ENCODE results near the gene ERAS. TPM values are rescaled to one million over a fixed set of nuclear protein-coding genes. Genes with fewer than 3 reads are reported as not detected.
"Not testable (repeated sequence)": the region's sequence is repeated elsewhere in the genome, so short reads cannot be mapped to it uniquely, and the experiment has no call there.

ERAS gene
- total and polyA plus RNA-seq, 3 experiments from 2014 or later: 0.18 TPM; not detected in 2

- CTCF ChIA-PET: interaction anchor here (0.7 kb wide), 1 partner anchor 163 kb away, joined by 3 read pairs; no protein-coding TSS in a partner anchor
- DNase-seq; POLR2A ChIA-PET; H3K9me3 Mint-ChIP-seq; H3K4me3 Mint-ChIP-seq; H3K4me1 ChIP-seq (ENCODE audit: insufficient read depth, low read length); H3K4me3 ChIP-seq (ENCODE audit: low read length); H3K9me3 ChIP-seq (ENCODE audit: low read length); H3K27ac ChIP-seq (ENCODE audit: low read depth, low read length); H3K36me3 Mint-ChIP-seq; H3K27me3 ChIP-seq (ENCODE audit: insufficient read depth, low read length, poor library complexity, severe bottlenecking); H3K4me1 Mint-ChIP-seq; H3K36me3 ChIP-seq (ENCODE audit: insufficient read depth, low read length): not testable (repeated sequence)
- peaks cover 14 to 20% of the 10 kb centered on the region in 2 donors for H3K27me3 Mint-ChIP-seq
- peak overlapping the region in 1 of 8 donors; percentile 48 for H3K27ac Mint-ChIP-seq
Observed at GRCh38 chrX:48854121-48854804, 27.9 kb downstream of the ERAS start.

GRCh38 chrX:48854898-48855297, 28.6 kb downstream of the ERAS start:
- POLR2A ChIA-PET: no interaction called here

GRCh38 chrX:48864210-48864609, 37.9 kb downstream of the ERAS start:
- Histone ChIP-seq H3K4me1 (ENCODE audit: insufficient read depth, low read length) (no peaks in the 10 kb centered on the region), H3K4me3 (ENCODE audit: low read length) (no peak overlapping the region), H3K27ac (ENCODE audit: low read depth, low read length) (no peak overlapping the region), H3K9me3 (ENCODE audit: low read length) (no peaks in the 10 kb centered on the region), H3K27me3 (ENCODE audit: insufficient read depth, low read length, poor library complexity, severe bottlenecking) (no peaks in the 10 kb centered on the region), H3K36me3 (ENCODE audit: insufficient read depth, low read length) (no peaks in the 10 kb centered on the region)
- H3K9me3 Mint-ChIP-seq: no peaks in the 10 kb centered on the region
- no peak overlapping the region for H3K27ac Mint-ChIP-seq
- H3K27me3 Mint-ChIP-seq: peaks cover 8 to 20% of the 10 kb centered on the region in 2 donors
- H3K4me3 Mint-ChIP-seq: no peak overlapping the region
- no peaks in the 10 kb centered on the region for H3K36me3 Mint-ChIP-seq
- H3K4me1 Mint-ChIP-seq: no peaks in the 10 kb centered on the region
- POLR2A ChIA-PET: no interaction called here
- DNase-seq: no peak
- CTCF ChIA-PET: no interaction called here

More at GRCh38 chrX:48854898-48855297, 28.6 kb downstream of the ERAS start:
- peaks cover 14 to 20% of the 10 kb centered on the region in 2 donors for H3K27me3 Mint-ChIP-seq
- H3K27ac Mint-ChIP-seq: no peak overlapping the region
- Histone ChIP-seq H3K27ac (ENCODE audit: low read depth, low read length) (no peak overlapping the region), H3K4me1 (ENCODE audit: insufficient read depth, low read length) (no peaks in the 10 kb centered on the region), H3K36me3 (ENCODE audit: insufficient read depth, low read length) (no peaks in the 10 kb centered on the region), H3K4me3 (ENCODE audit: low read length) (no peak overlapping the region), H3K27me3 (ENCODE audit: insufficient read depth, low read length, poor library complexity, severe bottlenecking) (no peaks in the 10 kb centered on the region), H3K9me3 (ENCODE audit: low read length) (no peaks in the 10 kb centered on the region)
- peaks cover 0 to 2% (median 0%) of the 10 kb centered on the region in 3 donors for H3K4me1 Mint-ChIP-seq
- no peaks in the 10 kb centered on the region for H3K9me3 Mint-ChIP-seq
- H3K36me3 Mint-ChIP-seq: no peaks in the 10 kb centered on the region
- peak in 1 of 5 donors; percentile 21 for DNase-seq
- H3K4me3 Mint-ChIP-seq: no peak overlapping the region
- CTCF ChIA-PET: interaction anchor here (0.7 kb wide), 1 partner anchor 163 kb away, joined by 3 read pairs; no protein-coding TSS in a partner anchor

- H3K4me1 Mint-ChIP-seq; H3K4me3 ChIP-seq (ENCODE audit: low read length); H3K27ac Mint-ChIP-seq; H3K27ac ChIP-seq (ENCODE audit: low read depth, low read length); CTCF ChIA-PET; H3K36me3 ChIP-seq (ENCODE audit: insufficient read depth, low read length); H3K27me3 ChIP-seq (ENCODE audit: insufficient read depth, low read length, poor library complexity, severe bottlenecking); H3K4me1 ChIP-seq (ENCODE audit: insufficient read depth, low read length); POLR2A ChIA-PET; H3K36me3 Mint-ChIP-seq; H3K9me3 ChIP-seq (ENCODE audit: low read length); H3K4me3 Mint-ChIP-seq; DNase-seq; H3K9me3 Mint-ChIP-seq: not testable (repeated sequence)
- peaks cover 6 to 17% of the 10 kb centered on the region in 2 donors for H3K27me3 Mint-ChIP-seq
Observed at GRCh38 chrX:48872017-48872416, 45.7 kb downstream of the ERAS start.

GRCh38 chrX:48876944-48877343, 50.6 kb downstream of the ERAS start:
- POLR2A ChIA-PET; H3K27ac ChIP-seq (ENCODE audit: low read depth, low read length); H3K36me3 ChIP-seq (ENCODE audit: insufficient read depth, low read length); CTCF ChIA-PET; H3K27ac Mint-ChIP-seq; H3K9me3 ChIP-seq (ENCODE audit: low read length); H3K9me3 Mint-ChIP-seq; H3K4me3 Mint-ChIP-seq; H3K27me3 ChIP-seq (ENCODE audit: insufficient read depth, low read length, poor library complexity, severe bottlenecking); H3K4me1 Mint-ChIP-seq; H3K4me3 ChIP-seq (ENCODE audit: low read length); H3K4me1 ChIP-seq (ENCODE audit: insufficient read depth, low read length); DNase-seq; H3K36me3 Mint-ChIP-seq: not testable (repeated sequence)
- H3K27me3 Mint-ChIP-seq: peaks cover 0 to 12% of the 10 kb centered on the region in 2 donors

Other genes starting within 250 kb of the ERAS start
- 10 to 100 TPM; 47.5 to 48.0 TPM for gene WDR13, start 229.0 kb upstream of the ERAS start, total RNA-seq
- 48.3 TPM for gene WDR13, start 229.0 kb upstream of the ERAS start, polyA plus RNA-seq
- 10 to 100 TPM; 81.9 to 84.0 TPM for gene WAS, start 142.7 kb upstream of the ERAS start, total RNA-seq
- gene WAS, start 142.7 kb upstream of the ERAS start, polyA plus RNA-seq: 33.5 TPM
- gene SUV39H1, start 129.8 kb upstream of the ERAS start, total RNA-seq: 10 to 100 TPM; 32.1 to 33.2 TPM
- gene SUV39H1, start 129.8 kb upstream of the ERAS start, polyA plus RNA-seq: 17.2 TPM
- gene GLOD5, start 64.8 kb upstream of the ERAS start, total RNA-seq: not detected
- not detected for gene GLOD5, start 64.8 kb upstream of the ERAS start, polyA plus RNA-seq
- gene GATA1, start 39.9 kb upstream of the ERAS start, total RNA-seq: not detected
- gene GATA1, start 39.9 kb upstream of the ERAS start, polyA plus RNA-seq: not detected
- gene HDAC6, start 24.4 kb upstream of the ERAS start, total RNA-seq: 10 to 100 TPM; 53.5 to 65.0 TPM
- gene HDAC6, start 24.4 kb upstream of the ERAS start, polyA plus RNA-seq: 25.7 TPM
- 1 to 10 TPM; 2.3 to 3.2 TPM for gene PCSK1N, start 9.1 kb downstream of the ERAS start, total RNA-seq
- 11.1 TPM for gene PCSK1N, start 9.1 kb downstream of the ERAS start, polyA plus RNA-seq
- 10 to 100 TPM; 87.5 to 93.6 TPM for gene TIMM17B, start 71.3 kb downstream of the ERAS start, total RNA-seq
- 68.5 TPM for gene TIMM17B, start 71.3 kb downstream of the ERAS start, polyA plus RNA-seq
- gene PQBP1, start 71.4 kb downstream of the ERAS start, total RNA-seq: 100 to 1,000 TPM; 101 to 106 TPM
- gene PQBP1, start 71.4 kb downstream of the ERAS start, polyA plus RNA-seq: 83.5 TPM
- 10 to 100 TPM; 27.1 to 27.2 TPM for gene SLC35A2, start 85.1 kb downstream of the ERAS start, total RNA-seq
- 13.2 TPM for gene SLC35A2, start 85.1 kb downstream of the ERAS start, polyA plus RNA-seq
- 100 to 1,000 TPM; 269 to 273 TPM for gene PIM2, start 92.5 kb downstream of the ERAS start, total RNA-seq
- 212 TPM for gene PIM2, start 92.5 kb downstream of the ERAS start, polyA plus RNA-seq
- gene OTUD5, start 131.1 kb downstream of the ERAS start, total RNA-seq: 10 to 100 TPM; 67.3 to 69.1 TPM
- gene OTUD5, start 131.1 kb downstream of the ERAS start, polyA plus RNA-seq: 47.5 TPM
- 1 to 10 TPM in 1 of 2 experiments, under 1 TPM in 1; 0.72 to 1.1 TPM for gene KCND1, start 145.3 kb downstream of the ERAS start, total RNA-seq
- gene KCND1, start 145.3 kb downstream of the ERAS start, polyA plus RNA-seq: 0.06 TPM
- 10 to 100 TPM; 56.8 to 57.7 TPM for gene GRIPAP1, start 175.8 kb downstream of the ERAS start, total RNA-seq
- gene GRIPAP1, start 175.8 kb downstream of the ERAS start, polyA plus RNA-seq: 21.2 TPM
- 10 to 100 TPM; 32.4 to 35.4 TPM for gene TFE3, start 216.8 kb downstream of the ERAS start, total RNA-seq
- gene TFE3, start 216.8 kb downstream of the ERAS start, polyA plus RNA-seq: 7.7 TPM
- 1 to 10 TPM; 5.1 to 5.4 TPM for gene CCDC120, start 232.5 kb downstream of the ERAS start, total RNA-seq
- gene CCDC120, start 232.5 kb downstream of the ERAS start, polyA plus RNA-seq: 1.5 TPM
- gene PRAF2, start 247.5 kb downstream of the ERAS start, total RNA-seq: 10 to 100 TPM; 13.1 to 14.5 TPM
- gene PRAF2, start 247.5 kb downstream of the ERAS start, polyA plus RNA-seq: 62.6 TPM